NCI-H526 treated with DMSO at 0.1 percent for 48 hours (cell line): ENCODE results near the gene SCAF4.

Source experiments
- DNase-seq: peaks from one replicate; lab custom pipeline; 2025; lab: John Stamatoyannopoulos, UW

SCAF4 gene

DNA sequence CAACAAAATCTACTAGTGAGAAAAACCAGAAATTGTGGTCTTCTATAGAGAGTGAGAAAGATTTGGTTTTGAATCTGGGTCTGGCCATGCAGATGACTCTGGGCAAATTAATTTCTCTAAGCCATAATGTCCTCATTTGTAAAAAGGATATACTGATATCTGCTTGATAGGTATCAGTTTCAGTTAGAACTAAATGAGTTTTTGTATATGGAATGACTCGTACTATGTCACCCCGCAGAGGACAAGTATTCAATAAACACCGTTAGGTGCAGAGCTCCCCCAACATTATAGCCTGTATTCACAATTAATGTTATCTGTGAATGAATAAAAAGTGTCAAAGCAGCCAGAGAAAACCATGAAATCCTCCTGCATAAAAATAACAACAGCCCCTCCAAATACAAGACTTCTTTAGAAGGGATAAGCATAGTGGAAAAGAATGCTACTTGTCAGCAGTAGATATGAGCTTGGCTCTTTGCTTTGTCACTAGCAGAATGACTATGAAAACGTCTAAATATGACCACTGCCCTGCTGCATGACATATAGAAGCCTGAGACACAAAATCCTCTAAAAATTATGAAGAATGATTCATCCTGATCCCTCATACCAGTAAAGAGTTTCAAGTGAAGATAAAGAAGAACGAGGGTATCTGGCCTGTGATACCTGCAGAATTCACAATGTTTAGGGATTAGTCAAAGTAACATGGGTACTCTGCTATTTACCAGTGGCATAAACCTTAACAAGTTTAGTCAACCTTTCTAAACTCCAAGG, 17.8 kb downstream of the SCAF4 start:
- DNase-seq: no peak

DNA sequence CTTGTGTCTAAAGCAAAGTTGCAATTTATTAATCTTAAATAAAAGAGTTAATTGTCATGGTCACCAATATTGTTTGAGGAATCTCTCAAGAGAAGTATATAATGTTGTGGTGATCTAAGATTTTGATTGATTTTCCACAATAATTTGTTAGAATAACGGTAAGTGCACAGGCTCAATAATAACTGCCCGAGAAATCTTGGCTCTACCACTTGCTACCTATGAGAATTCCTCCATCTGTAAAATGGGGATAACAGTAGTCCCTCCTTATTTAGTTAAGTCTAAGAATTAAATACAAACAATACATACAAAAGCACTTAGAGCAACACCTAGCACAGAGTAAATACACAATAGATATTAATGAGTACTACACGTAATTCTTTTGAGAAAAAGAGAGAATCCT, 18.8 kb downstream of the SCAF4 start:
- DNase-seq: no peak

DNA sequence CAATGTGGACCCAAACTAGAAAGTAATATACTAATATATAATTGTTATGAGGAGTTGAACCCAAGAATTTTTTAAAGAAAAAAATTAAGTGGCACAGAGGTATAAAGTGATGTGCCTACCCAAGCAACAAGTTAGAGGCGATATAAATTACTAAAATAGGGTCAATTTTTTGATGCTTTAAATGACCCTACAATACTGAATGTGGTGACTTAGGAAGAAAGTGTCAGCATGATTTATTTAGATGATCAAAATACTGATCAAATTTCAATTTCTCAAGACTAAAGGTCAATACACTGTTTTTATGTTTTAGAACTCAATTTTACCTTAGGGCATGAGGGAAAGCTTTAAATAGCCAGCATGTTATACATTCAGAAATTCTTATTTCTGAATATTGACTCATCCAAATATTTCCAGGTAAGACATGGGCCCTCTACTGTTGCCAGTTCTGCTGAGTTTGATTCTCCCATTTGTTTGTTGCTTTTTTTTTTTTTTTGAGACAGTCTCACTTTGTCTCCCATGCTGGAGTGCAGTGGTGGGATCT, 20.1 kb downstream of the SCAF4 start:
- no peak for DNase-seq

DNA sequence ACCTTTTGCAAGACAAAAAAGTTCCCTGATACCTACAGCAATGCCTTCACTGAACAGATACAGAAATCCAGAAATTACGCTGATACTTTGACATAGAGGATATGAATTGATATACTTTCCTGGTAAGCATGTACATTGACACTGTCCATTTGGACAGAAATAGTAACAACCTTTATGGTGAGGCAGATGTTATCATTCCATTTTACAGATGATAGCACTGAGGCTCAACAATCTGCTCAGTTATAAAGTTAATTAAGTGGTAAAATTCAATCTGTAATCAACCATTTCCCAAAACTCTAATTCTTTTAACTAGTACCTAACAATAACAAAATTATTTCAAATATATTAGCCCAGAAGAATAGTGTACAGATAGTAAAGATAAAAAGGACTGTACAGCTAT, 20.6 kb downstream of the SCAF4 start:
- DNase-seq: no peak

DNA sequence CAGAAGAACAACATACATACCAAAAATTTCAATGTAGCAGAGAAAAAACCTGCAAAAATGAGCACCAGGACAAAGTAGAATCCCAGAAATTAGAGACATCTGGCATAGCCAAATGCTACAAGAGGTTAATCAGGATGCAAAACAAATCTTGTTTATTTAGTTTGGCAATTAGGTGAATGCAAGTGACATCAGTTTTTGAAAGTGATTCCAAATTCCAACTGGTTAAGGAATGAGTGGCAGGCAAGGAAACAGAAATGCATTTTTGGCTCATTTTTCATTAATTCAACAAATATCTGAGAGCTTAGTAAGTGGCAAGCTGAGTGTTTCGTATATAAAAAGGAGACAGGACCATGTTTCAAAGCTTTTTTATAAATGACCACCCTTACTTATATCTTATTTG, 21.3 kb downstream of the SCAF4 start:
- DNase-seq: no peak

DNA sequence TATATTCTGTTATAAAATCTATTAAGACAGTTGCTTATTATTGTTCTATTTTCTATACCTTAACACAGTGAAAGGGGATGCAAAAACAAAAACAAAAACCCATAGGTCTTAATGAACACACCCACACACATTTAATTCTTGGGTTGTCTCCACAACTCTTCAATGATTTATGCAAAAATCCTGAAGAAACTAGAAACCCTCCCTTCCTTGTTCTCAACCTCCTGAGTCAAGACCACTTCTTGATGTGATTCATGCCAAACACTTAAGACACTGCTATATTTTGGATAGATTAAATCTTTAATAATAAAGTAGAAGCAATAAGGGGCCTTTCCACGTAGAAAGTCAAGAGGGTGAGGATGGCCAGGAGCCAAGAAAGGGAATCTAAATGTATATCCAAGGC, 23.4 kb downstream of the SCAF4 start:
- no peak for DNase-seq

DNA sequence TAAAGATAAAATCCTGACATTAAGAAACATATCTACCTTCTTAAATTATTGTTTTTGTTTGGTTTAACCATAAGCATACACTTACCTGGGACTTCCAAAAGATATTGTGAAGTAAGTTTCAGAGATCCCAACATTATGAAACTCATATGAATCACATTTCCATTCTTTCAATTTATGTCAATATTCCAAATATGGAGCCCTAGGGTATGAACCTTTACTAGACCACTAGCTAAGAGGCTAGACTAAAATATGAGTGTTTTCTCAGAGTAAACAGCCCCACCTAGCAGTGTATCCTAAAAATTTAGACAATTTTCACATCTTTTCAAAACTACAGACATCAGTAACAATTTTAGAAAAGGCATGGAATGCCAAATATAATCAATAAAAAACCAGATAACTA, 24.4 kb downstream of the SCAF4 start:
- no peak for DNase-seq

DNA sequence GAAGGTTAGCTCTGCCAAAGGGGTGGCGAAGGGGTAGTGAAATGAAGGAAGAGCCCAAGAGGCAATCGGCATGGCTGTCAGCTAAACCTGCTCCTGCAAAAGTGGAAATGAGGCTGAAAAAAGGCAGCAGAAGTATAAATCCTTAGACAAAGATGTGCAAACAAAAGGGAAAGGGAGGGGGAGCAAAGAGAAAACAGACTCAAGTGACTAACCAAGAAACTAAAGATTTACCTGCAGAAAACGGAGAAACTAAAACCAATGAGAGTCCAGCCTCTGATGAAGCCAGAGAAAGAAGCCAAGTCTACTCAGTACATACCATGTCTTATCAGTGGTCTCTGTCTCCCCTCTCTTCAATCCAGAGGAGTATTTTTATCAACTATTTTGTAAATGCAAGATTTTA, 25.4 kb downstream of the SCAF4 start:
- no peak for DNase-seq

DNA sequence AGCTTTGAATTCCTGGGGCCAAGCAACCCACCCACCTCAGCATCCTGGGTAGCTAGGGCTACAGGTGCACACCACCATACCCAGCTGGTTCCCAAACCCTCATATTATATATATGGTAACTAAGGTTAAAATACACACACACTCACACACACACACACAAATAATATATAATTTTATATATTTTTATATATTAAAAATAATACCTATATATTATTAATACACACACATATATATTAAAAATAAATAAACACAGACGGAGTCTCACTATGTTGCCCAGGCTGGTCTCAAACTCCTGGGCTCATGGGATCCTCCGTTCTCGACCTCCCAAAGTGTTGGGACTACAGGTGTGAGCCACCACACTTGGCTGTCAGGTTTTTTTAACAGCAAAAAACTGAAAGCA, 31.9 kb downstream of the SCAF4 start:
- no peak for DNase-seq

DNA sequence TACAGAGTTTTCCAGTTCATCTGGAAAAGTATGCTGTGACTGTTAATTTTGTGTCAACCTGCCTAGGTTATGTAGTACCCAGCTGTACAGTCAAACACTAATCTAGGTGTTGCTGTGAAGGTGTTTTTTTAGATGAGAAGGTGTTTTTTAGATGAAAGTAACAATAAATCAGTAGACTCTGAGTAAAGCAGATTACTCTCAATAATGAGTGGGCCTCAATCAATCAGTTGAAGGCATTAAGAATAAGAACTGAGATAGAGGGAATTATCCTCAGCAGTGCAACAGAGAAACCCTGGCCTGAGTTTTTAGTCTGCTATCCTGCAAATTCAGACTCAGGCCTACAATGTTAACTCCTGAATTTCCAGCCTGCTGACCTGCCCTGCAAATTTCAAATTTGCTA, 33.5 kb downstream of the SCAF4 start:
- DNase-seq: no peak

DNA sequence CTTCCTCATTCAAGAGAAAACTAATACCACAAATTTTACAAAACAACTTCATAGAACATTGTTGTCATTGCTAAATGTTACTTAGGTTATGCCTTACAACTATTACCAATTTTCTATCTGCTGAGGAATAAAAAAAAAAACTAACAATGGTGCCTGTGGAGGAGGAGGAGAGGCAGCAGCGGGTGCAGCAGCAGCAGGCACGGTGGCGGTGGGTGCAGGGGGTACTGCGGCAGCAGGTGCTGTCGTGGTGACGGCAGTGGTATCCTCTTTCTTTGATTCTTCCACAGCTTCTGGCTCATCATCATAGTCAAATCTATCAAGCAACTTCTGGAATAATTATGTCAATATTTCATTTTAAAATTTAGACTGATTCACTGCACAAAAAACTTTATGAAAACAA, 35.5 kb downstream of the SCAF4 start:
- no peak for DNase-seq

DNA sequence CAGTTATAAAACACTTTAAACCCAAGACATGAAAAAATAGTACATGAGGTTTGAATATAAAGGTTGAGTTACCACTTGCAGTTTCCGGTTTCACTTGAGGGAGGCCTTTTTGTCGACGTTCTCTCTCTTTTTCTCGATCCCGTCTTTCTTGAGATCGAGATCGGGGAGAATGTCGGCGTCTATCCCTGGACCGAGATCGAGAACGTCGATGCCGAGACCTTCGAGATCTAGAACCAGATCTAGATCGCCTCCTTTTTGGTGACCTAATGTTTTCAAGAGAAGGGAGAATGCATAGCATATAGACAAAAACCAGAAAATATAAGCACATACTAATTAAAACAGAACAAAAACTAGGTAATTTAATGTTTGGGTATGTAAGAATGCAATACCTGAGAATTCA, 38.7 kb downstream of the SCAF4 start:
- DNase-seq: no peak

DNA sequence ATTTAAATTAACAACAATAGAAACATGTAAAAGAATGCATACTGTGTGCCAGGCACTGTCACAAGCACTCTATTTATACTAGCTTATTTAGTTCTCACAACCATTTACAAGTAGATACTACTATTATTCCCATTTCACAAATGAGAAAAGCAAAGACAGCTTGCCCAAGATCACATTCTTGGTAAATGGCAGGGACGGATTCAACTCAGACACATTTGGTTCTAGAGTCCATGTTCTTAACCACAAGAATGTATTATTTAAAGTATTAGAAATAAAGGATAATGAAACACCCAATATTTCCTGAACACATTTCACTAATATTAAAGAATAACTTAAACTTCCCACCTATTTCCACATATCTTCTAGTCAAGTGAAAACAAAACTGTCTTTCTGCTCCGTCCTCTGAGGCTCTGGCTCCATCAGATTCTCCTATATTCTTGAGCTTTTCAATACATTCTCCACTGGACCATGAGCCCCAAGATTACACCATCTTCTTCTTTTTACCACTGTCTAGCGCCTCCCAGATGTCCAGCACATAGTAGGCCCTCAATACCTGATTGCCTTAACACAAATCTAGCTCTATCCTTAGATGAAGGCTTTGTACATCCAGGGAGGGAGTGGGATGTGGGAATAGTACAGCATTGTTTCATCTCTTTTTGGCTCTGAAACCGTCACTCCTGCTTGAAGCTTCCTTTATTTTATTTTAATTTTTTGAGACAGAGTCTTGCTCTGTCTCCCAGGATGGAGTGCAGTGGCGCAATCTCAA, 43.1 kb downstream of the SCAF4 start:
- DNase-seq: no peak

DNA sequence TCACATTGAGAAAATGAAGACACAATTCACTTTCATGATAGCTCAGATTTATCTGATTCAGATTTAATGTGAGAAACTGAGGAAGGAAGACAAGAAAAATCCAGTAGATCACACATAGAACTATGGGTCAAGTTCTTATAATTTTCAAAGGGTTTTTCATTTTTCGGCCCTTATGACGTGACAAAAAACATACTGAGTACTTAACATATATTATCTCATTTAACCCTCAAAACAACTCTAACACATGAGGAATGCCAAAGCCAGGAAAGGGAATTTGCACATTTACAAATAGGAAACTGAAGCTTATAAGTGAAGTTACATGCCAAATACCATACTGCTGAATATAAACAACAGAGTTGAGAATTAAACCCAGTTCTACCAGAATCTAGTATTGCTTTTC, 44.8 kb downstream of the SCAF4 start:
- DNase-seq: no peak

DNA sequence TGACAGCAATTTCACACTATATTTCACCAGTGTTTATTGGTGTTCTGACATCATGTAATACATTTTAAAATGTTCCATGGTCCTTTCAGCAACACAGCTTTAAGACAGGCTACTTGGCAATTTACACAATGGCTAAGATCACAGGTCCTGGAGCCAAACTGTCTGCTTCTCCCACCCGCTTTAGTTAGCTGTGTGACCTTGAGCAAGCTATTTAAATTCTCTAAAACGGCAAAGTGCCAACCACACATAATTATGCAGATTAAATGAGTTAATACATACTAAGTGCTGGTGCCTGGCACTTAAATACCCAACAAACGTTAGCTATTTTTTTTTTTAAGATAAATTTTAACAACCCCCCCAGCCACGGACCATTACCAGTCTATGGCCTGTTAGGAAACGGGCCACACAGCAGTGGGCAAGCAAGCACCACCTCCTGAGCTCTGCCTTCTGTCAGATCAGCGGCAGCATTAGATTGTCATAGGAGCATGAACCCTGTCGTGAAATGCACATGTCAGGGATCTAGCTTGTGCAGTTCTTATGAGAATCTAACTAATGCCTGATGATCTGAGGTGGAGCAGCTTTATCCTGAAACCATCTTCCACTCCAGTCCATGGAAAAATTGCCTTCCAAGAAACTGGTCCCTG, 45.5 kb downstream of the SCAF4 start:
- no peak for DNase-seq

DNA sequence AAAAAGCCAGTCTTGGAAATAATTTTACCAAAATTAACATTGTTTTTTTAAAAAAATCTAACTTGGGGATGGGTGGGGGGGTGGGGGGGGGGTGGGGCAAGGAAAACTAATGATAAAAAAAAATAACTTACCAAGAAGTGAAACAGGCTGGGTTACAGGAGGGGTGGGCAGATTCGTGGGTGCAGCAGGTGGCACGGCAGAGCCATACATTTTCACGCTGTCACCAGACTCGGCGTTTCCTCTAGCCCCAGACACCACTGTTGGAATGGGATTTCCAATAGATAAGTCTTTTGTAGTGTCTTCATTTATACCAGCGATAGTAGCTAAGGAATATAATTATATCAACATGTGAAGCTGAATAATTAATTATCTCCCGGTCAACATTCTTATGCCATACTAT, 47.0 kb downstream of the SCAF4 start:
- no peak for DNase-seq

DNA sequence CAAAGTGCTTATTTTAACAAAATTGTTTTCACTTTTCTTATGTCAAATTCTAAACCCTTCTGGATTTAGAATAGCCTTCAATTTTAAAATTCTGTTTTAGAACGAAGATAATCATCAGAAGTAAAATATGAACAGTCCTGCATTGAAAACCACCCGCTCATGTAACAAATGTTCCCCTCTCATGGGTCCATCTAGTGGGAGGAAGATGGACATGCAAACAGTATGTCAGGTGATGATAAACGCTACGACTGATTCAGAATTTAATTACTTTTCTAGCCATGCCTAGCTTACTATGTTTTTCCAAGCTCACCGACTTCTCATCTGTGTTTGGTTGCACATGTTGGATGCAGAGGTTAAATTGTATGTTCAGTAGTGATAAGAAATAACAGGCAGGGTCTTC, 48.9 kb downstream of the SCAF4 start:
- DNase-seq: no peak

DNA sequence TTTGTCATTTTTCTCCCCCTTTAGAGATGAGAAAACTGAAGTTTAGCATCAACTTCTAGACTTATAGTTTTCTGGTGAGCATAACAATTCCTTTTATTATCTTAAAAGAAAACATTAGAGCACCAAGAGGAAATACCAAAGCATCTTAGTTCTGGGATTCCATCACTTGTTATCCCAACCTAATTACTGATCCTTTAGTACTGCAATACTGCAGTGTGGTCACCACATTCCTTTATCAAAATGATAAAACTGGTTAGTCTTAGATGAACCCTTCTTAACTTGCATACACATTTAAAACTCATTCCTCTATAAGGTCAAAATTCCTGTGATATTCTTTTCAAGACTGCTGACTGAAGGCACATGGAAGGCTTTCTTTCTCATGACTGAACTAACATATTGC, 49.3 kb downstream of the SCAF4 start:
- DNase-seq: no peak

DNA sequence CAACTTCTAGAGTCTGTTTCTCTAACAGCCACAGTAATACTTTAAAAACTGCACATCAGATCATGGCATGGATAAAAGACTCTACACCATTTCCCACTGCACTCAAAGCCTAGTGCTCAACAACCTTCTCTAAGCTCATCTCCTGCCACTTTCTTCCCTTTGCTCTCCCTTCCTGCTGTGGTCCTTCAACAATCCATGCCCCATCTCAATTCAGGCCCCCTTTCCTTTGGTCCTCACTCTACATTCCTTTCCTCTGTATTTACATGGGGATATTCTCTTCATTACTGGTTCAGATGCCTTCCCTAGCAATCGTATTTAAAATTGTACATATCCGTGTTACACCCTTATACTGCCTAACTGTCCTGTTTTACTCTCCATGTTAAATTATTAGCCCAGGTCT, 53.4 kb downstream of the SCAF4 start:
- no peak for DNase-seq

DNA sequence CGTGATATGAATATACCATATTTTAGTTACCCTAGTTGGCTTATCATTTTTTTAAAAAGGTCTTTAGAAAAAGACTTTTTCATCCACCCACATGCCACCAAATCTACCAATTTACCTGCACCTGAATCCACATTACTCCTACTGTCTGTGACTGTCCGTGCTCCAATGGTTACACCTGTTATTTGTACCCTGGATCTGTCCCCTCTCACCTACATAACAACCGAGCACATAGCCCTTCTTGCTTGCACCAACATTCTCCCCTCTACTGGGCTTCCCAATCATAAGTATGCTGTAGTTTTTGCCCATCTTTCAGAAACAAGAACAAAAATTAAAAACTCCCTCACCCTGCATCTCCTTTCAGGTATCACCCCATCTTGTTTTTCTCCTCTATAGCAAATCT, 54.9 kb downstream of the SCAF4 start:
- DNase-seq: no peak

DNA sequence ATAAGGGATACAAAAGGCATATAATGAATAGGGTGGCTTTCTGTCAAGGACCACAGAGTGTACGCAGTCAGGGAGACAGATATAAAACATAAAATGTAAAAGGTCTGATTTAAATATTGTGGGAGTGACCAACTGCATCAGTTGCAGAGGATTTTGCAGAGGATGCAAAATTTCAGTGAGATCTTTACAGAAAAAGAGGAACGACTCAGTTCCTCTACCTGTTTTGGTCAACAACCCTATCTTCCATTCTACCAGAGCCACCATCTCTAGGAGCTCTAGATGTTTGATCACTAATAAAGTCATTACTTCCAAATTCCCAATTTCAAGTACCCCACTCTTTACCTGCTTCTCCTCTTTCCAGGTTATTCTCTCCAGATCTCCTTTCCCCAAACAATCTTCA, 56.0 kb downstream of the SCAF4 start:
- DNase-seq: no peak

DNA sequence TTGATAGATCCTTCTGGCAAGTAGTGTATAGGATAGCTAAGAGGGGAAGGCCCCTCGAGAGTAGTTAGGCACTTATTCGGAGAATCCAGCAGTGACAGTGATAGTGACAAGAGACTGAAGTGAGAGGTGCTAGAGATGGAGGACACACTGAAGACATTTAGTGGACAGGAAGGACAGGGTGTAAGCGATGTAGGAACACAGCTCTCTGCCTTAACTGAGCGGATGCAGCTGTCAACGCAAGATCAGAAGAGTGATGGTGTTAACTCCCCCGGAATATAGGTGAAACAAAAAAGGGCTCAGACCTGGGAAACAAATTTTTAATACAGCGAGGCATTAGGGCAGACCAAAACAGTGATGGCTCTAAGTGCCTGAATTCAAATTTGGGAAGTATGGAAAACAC, 56.6 kb downstream of the SCAF4 start:
- no peak for DNase-seq

DNA sequence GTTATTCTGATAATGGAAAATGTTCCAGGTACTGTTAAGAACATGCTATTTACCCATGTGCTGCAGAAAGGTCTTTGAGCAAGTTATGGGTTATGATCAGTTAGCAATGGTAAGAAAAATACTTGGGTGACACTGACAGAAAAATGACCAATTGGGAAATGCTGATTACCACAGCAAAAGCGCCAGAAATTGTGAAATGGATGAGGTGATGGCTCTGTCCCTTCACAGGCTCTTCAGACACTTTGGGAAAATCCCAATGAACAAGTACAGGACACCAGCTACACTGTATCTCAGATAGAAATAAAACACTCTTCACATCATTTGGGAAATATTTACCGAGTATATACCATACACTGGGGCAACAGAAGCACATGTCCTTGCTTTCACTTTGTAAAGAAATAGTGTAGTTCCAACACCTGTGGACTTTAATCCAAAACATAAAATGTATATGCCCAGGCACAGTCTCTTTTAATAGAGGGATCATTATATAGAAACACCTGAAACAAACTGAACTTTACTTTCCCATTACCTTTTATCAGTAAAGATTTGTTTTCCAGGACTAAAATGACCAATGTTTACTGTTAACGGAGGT, 58.5 kb downstream of the SCAF4 start:
- no peak for DNase-seq
